ENCODE data around the gene CAMTA2.

DNA sequence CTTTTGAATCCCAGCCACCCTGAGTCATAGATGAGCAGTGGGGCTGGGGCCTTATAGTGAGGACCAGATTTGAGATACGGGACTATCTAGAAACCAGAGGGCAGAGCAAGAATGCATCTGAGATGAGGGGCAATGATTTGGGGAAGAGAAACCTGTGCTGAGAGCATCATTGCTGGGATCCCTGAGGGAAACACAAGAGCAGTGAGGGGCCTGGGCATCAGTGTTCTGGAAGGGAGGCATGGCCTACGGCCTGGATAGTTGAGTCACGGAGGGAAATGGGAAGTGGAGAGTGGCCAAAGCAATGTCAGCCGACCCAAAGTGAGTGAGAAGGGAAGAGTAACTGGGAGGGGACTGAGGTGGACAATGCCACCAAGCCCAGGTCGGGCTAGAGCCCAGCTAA, 5.2 kb downstream of the CAMTA2 start:
- TF ChIP-seq, protein P1, sequence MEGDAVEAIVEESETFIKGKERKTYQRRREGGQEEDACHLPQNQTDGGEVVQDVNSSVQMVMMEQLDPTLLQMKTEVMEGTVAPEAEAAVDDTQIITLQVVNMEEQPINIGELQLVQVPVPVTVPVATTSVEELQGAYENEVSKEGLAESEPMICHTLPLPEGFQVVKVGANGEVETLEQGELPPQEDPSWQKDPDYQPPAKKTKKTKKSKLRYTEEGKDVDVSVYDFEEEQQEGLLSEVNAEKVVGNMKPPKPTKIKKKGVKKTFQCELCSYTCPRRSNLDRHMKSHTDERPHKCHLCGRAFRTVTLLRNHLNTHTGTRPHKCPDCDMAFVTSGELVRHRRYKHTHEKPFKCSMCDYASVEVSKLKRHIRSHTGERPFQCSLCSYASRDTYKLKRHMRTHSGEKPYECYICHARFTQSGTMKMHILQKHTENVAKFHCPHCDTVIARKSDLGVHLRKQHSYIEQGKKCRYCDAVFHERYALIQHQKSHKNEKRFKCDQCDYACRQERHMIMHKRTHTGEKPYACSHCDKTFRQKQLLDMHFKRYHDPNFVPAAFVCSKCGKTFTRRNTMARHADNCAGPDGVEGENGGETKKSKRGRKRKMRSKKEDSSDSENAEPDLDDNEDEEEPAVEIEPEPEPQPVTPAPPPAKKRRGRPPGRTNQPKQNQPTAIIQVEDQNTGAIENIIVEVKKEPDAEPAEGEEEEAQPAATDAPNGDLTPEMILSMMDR (IDR thresholded peaks at IDR 0.05; ENCODE audit: insufficient read depth, low read length, poor library complexity, severe bottlenecking): no peak
- no peak for TF ChIP-seq EZH2phosphoT487 (conservative IDR thresholded peaks at IDR 0.05; ENCODE audit: low read length)
